Type B pancreatic cell (in vitro differentiated cells): ENCODE results near the gene OR2J1. TPM values are rescaled to one million over a fixed set of nuclear protein-coding genes. Genes with fewer than 3 reads are reported as not detected.

Experiments
- DNase-seq: peaks from one replicate; pipeline ENCODE4 v3.0.0; 2021; ENCODE audit warnings: mixed read lengths; ENCODE audit not compliant: unreplicated experiment; ENCODE audit errors: extremely low spot score
- H3K27ac Mint-ChIP-seq: 2 replicates; pipeline ENCODE4 v1.8.0; 2021; ENCODE audit warnings: mild to moderate bottlenecking, mixed read lengths
- H3K27me3 Mint-ChIP-seq: 2 replicates; pipeline ENCODE4 v1.8.0; 2021; ENCODE audit warnings: mixed read lengths
- H3K36me3 Mint-ChIP-seq: 2 replicates; pipeline ENCODE4 v1.8.0; 2021; ENCODE audit warnings: mixed read lengths
- H3K4me1 Mint-ChIP-seq: one replicate; pipeline ENCODE4 v1.8.0; 2021; ENCODE audit warnings: mixed read lengths; ENCODE audit not compliant: unreplicated experiment
- H3K4me3 Mint-ChIP-seq: 2 replicates; pipeline ENCODE4 v1.8.0; 2021; ENCODE audit warnings: mild to moderate bottlenecking, mixed read lengths
- H3K9me3 Mint-ChIP-seq: 2 replicates; pipeline ENCODE4 v1.8.0; 2021; ENCODE audit warnings: mixed read lengths
- total RNA-seq: library from RNA; stranded (reverse); gene quantifications from 2 replicates; pipeline ENCODE4 v1.2.1, GENCODE V29; 2021; ENCODE audit warnings: low replicate concordance
- TF ChIP-seq, protein P1 (sequence below): fragments of 200-600 bp; sonication (generic); conservative IDR thresholded peaks from 2 replicates; pipeline ENCODE4 v1.5.0; 2021; ENCODE audit warnings: antibody characterized with exemption, mild to moderate bottlenecking

Gene OR2J1
- total RNA-seq, 1 donor from 2014 or later = not detected

- TF ChIP-seq, protein P1, sequence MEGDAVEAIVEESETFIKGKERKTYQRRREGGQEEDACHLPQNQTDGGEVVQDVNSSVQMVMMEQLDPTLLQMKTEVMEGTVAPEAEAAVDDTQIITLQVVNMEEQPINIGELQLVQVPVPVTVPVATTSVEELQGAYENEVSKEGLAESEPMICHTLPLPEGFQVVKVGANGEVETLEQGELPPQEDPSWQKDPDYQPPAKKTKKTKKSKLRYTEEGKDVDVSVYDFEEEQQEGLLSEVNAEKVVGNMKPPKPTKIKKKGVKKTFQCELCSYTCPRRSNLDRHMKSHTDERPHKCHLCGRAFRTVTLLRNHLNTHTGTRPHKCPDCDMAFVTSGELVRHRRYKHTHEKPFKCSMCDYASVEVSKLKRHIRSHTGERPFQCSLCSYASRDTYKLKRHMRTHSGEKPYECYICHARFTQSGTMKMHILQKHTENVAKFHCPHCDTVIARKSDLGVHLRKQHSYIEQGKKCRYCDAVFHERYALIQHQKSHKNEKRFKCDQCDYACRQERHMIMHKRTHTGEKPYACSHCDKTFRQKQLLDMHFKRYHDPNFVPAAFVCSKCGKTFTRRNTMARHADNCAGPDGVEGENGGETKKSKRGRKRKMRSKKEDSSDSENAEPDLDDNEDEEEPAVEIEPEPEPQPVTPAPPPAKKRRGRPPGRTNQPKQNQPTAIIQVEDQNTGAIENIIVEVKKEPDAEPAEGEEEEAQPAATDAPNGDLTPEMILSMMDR = no peak
- Mint-ChIP-seq H3K27ac (no peak overlapping the region), H3K9me3 (no peaks in the 10 kb centered on the region), H3K4me3 (no peak overlapping the region), H3K4me1 (no peaks in the 10 kb centered on the region), H3K36me3 (no peaks in the 10 kb centered on the region), H3K27me3 (peaks cover 21% of the 10 kb centered on the region)
- no peak for DNase-seq
Observed at GRCh38 chr6:29129326-29130012, 30.2 kb downstream of the OR2J1 start.

DNA sequence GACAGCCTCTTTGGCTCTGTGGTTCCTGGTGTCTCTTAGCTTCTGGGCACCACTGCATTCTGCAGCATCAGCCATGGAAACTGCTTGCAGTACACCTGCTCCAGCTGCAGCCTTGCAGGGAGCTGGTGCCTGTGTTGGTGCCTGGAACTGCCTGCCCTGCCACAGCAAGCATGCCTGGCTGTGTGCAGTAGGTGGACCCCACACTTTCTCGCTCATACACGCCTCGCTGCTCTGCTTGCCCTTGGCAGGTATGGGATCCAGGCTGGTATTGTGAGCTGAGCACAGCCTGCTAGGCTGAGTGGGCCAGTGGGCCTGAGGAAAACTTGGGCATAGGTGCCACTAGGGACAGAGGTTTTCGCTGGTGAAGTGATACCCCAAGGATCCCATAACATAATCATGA lies 31.4 kb downstream of the OR2J1 start:
- H3K4me1 Mint-ChIP-seq = no peaks in the 10 kb centered on the region
- TF ChIP-seq, protein P1 = no peak
- peaks cover 22% of the 10 kb centered on the region for H3K27me3 Mint-ChIP-seq
- no peaks in the 10 kb centered on the region for H3K9me3 Mint-ChIP-seq
- no peak for DNase-seq
- H3K4me3 Mint-ChIP-seq = no peak overlapping the region
- H3K36me3 Mint-ChIP-seq = no peaks in the 10 kb centered on the region
- H3K27ac Mint-ChIP-seq = no peak overlapping the region

GRCh38 chr6:29131691-29132090 lies 32.4 kb downstream of the OR2J1 start:
- no peak overlapping the region for H3K27ac Mint-ChIP-seq
- H3K4me3 Mint-ChIP-seq = no peak overlapping the region
- H3K27me3 Mint-ChIP-seq = peaks cover 22% of the 10 kb centered on the region
- DNase-seq = no peak
- H3K9me3 Mint-ChIP-seq = no peaks in the 10 kb centered on the region
- H3K36me3 Mint-ChIP-seq = no peaks in the 10 kb centered on the region
- no peaks in the 10 kb centered on the region for H3K4me1 Mint-ChIP-seq
- TF ChIP-seq, protein P1 = no peak

- Mint-ChIP-seq H3K4me1 (no peaks in the 10 kb centered on the region), H3K27me3 (peaks cover 4% of the 10 kb centered on the region), H3K4me3 (no peak overlapping the region), H3K9me3 (no peaks in the 10 kb centered on the region), H3K27ac (no peak overlapping the region), H3K36me3 (no peaks in the 10 kb centered on the region)
- TF ChIP-seq, protein P1 = no peak
- DNase-seq = no peak
Observed at GRCh38 chr6:29137724-29138123, 38.4 kb downstream of the OR2J1 start.

- Mint-ChIP-seq H3K36me3 (no peaks in the 10 kb centered on the region), H3K9me3 (no peaks in the 10 kb centered on the region), H3K27me3 (peaks cover 5% of the 10 kb centered on the region), H3K4me3 (no peak overlapping the region), H3K4me1 (no peaks in the 10 kb centered on the region), H3K27ac (no peak overlapping the region)
- TF ChIP-seq, protein P1 = no peak
- no peak for DNase-seq
Observed at GRCh38 chr6:29141606-29142005, 42.3 kb downstream of the OR2J1 start.
